SU-DHL-6 (cell line): ENCODE measurements around the gene ACTA1.

Experiments
- EZH2phosphoT487 ChIP-seq: fragments of 200-600 bp; sonication (generic), shearing (Covaris generic); conservative IDR thresholded peaks from 2 replicates; pipeline ENCODE4 v1.6.1; 2018; ENCODE audit warnings: mild to moderate bottlenecking, antibody characterized with exemption, low read length, moderate library complexity, mixed read lengths
- TF ChIP-seq, protein P1 (sequence below): fragments of 200-600 bp; sonication (generic); IDR thresholded peaks from one replicate; pipeline ENCODE4 v1.5.1; 2017; ENCODE audit warnings: antibody characterized with exemption, mild to moderate bottlenecking, low read length, moderate library complexity; ENCODE audit not compliant: insufficient read depth, poor library complexity, severe bottlenecking

DNA sequence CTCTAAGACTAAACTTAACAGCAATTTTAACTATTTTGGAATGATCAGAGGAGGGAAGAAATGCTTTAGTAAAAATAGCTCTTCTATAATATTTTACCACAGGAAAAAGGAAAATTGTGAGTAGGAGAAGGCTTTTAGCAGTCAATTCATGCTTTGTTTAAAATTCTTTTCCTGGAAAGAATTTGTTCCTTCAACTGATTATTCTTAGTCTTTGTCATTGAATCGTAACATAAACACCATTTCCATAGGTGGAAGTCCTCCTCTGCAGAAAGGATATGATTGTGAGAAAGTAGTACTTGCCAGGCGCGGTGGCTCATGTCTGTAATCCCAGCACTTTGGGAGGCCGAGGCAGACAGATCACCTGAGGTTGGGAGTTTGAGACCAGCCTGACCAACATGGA lies 11.9 kb upstream of the ACTA1 start:
- TF ChIP-seq EZH2phosphoT487, result no peak
- TF ChIP-seq, protein P1, sequence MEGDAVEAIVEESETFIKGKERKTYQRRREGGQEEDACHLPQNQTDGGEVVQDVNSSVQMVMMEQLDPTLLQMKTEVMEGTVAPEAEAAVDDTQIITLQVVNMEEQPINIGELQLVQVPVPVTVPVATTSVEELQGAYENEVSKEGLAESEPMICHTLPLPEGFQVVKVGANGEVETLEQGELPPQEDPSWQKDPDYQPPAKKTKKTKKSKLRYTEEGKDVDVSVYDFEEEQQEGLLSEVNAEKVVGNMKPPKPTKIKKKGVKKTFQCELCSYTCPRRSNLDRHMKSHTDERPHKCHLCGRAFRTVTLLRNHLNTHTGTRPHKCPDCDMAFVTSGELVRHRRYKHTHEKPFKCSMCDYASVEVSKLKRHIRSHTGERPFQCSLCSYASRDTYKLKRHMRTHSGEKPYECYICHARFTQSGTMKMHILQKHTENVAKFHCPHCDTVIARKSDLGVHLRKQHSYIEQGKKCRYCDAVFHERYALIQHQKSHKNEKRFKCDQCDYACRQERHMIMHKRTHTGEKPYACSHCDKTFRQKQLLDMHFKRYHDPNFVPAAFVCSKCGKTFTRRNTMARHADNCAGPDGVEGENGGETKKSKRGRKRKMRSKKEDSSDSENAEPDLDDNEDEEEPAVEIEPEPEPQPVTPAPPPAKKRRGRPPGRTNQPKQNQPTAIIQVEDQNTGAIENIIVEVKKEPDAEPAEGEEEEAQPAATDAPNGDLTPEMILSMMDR, result no peak
